ENCODE measurements around the gene SAFB. TPM values are rescaled to one million over a fixed set of nuclear protein-coding genes. Genes with fewer than 3 reads are reported as not detected.

The SAFB gene
- total RNA-seq, 2 experiments from 2014 or later = 195 to 200 TPM

GRCh38 chr19:5590151-5590864 lies 32.6 kb upstream of the SAFB start:
- no peak for ATAC-seq (ENCODE audit: poor library complexity)
- no peak overlapping the region for H3K27ac Mint-ChIP-seq

GRCh38 chr19:5590865-5591154 lies 32.1 kb upstream of the SAFB start:
- TF ChIP-seq, protein P1, sequence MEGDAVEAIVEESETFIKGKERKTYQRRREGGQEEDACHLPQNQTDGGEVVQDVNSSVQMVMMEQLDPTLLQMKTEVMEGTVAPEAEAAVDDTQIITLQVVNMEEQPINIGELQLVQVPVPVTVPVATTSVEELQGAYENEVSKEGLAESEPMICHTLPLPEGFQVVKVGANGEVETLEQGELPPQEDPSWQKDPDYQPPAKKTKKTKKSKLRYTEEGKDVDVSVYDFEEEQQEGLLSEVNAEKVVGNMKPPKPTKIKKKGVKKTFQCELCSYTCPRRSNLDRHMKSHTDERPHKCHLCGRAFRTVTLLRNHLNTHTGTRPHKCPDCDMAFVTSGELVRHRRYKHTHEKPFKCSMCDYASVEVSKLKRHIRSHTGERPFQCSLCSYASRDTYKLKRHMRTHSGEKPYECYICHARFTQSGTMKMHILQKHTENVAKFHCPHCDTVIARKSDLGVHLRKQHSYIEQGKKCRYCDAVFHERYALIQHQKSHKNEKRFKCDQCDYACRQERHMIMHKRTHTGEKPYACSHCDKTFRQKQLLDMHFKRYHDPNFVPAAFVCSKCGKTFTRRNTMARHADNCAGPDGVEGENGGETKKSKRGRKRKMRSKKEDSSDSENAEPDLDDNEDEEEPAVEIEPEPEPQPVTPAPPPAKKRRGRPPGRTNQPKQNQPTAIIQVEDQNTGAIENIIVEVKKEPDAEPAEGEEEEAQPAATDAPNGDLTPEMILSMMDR (IDR thresholded peaks at IDR 0.05) = no peak
- ATAC-seq (ENCODE audit: poor library complexity) (no peak), DNase-seq (no peak)
- H3K27me3 ChIP-seq (ENCODE audit: control insufficient read depth in 1 of 2, insufficient read depth in 2 of 2, low read length in 2 of 2) = no peaks in the 10 kb centered on the region
- H3K27me3 Mint-ChIP-seq = no peaks in the 10 kb centered on the region
- intact Hi-C loops (cut with DNase I, micrococcal nuclease) = no loop called here
- peaks cover 90% of the 10 kb centered on the region for H3K36me3 Mint-ChIP-seq (ENCODE audit: low read depth)
- H3K4me3 ChIP-seq (ENCODE audit: low read length) = no peak overlapping the region
- H3K4me3 Mint-ChIP-seq = no peak overlapping the region
- peaks cover 11% of the 10 kb centered on the region for H3K4me1 ChIP-seq (ENCODE audit: insufficient read depth, low read length)
- H3K9me3 Mint-ChIP-seq = no peaks in the 10 kb centered on the region
- peaks cover 13% of the 10 kb centered on the region for H3K4me1 Mint-ChIP-seq (ENCODE audit: low read depth)
- no peak overlapping the region for H3K27ac Mint-ChIP-seq
- H3K36me3 ChIP-seq (ENCODE audit: insufficient read depth, low read length) = peaks cover 94% of the 10 kb centered on the region
- H3K9me3 ChIP-seq (ENCODE audit: control insufficient read depth in 1 of 2, insufficient read depth in 1 of 2, low read length in 2 of 2) = no peaks in the 10 kb centered on the region
- H3K27ac ChIP-seq (ENCODE audit: low read depth in 1 of 2, low read length in 2 of 2) = no peak overlapping the region
- POLR2A ChIA-PET = no interaction called here
- CTCF ChIA-PET = no interaction called here

More at GRCh38 chr19:5590151-5590864, 32.6 kb upstream of the SAFB start:
- Mint-ChIP-seq H3K4me1 (ENCODE audit: low read depth) (peaks cover 15% of the 10 kb centered on the region), H3K9me3 (no peaks in the 10 kb centered on the region), H3K36me3 (ENCODE audit: low read depth) (peaks cover 89% of the 10 kb centered on the region), H3K27me3 (no peaks in the 10 kb centered on the region), H3K4me3 (no peak overlapping the region)
- Histone ChIP-seq H3K27me3 (ENCODE audit: control insufficient read depth in 1 of 2, insufficient read depth in 2 of 2, low read length in 2 of 2) (no peaks in the 10 kb centered on the region), H3K9me3 (ENCODE audit: control insufficient read depth in 1 of 2, insufficient read depth in 1 of 2, low read length in 2 of 2) (no peaks in the 10 kb centered on the region), H3K4me3 (ENCODE audit: low read length) (no peak overlapping the region), H3K4me1 (ENCODE audit: insufficient read depth, low read length) (peaks cover 16% of the 10 kb centered on the region), H3K27ac (ENCODE audit: low read depth in 1 of 2, low read length in 2 of 2) (no peak overlapping the region), H3K36me3 (ENCODE audit: insufficient read depth, low read length) (peaks cover 90% of the 10 kb centered on the region)
- intact Hi-C loops (cut with DNase I, micrococcal nuclease) = no loop called here
- TF ChIP-seq, protein P1 (IDR thresholded peaks at IDR 0.05) = no peak
- CTCF ChIA-PET = no interaction called here
- DNase-seq = no peak
- POLR2A ChIA-PET = interaction anchor here (0.6 kb wide), 1 partner anchor 1545 kb away, joined by 3 read pairs; no protein-coding TSS in a partner anchor

DNA sequence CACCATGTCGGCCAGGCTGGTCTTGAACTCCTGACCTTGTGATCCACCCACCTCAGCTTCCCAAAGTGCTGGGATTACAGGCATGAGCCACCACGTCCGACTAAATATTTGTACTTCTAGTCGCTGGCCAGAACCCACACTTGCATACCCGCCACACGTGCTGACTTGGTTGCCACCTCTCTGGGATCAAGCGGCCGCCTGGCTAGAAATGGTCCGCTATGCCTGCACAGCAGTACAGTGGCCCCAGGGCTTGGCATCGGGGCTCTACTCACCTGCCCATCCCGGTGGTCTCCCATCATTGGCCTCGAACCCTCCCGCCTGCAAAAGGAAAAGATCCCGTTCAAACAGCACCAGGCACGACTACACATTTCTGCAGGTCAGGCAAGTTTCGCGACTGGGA lies 31.4 kb upstream of the SAFB start:
- Histone ChIP-seq H3K4me3 (ENCODE audit: low read length) (no peak overlapping the region), H3K27ac (ENCODE audit: low read depth in 1 of 2, low read length in 2 of 2) (no peak overlapping the region), H3K4me1 (ENCODE audit: insufficient read depth, low read length) (peaks cover 4% of the 10 kb centered on the region), H3K36me3 (ENCODE audit: insufficient read depth, low read length) (peaks cover 96% of the 10 kb centered on the region), H3K27me3 (ENCODE audit: control insufficient read depth in 1 of 2, insufficient read depth in 2 of 2, low read length in 2 of 2) (no peaks in the 10 kb centered on the region), H3K9me3 (ENCODE audit: control insufficient read depth in 1 of 2, insufficient read depth in 1 of 2, low read length in 2 of 2) (no peaks in the 10 kb centered on the region)
- no peaks in the 10 kb centered on the region for H3K27me3 Mint-ChIP-seq
- TF ChIP-seq, protein P1 (IDR thresholded peaks at IDR 0.05) = no peak
- H3K4me3 Mint-ChIP-seq = no peak overlapping the region
- peaks cover 94% of the 10 kb centered on the region for H3K36me3 Mint-ChIP-seq (ENCODE audit: low read depth)
- no peaks in the 10 kb centered on the region for H3K9me3 Mint-ChIP-seq
- intact Hi-C loops (cut with DNase I, micrococcal nuclease) = no loop called here
- ChIA-PET POLR2A (no interaction called here), CTCF (no interaction called here)
- ATAC-seq (ENCODE audit: poor library complexity) (no peak), DNase-seq (no peak)
- H3K27ac Mint-ChIP-seq = no peak overlapping the region
- peaks cover 10% of the 10 kb centered on the region for H3K4me1 Mint-ChIP-seq (ENCODE audit: low read depth)
